Panc1 (cell line): ENCODE data around the gene DPYSL3. TPM values are rescaled to one million over a fixed set of nuclear protein-coding genes. Genes with fewer than 3 reads are reported as not detected.

Experiments used
- ATAC-seq: fragments of 200-7000 bp; cut with Tn5 transposase; 2 replicates; pipeline ENCODE4 v1.9.1; 2020; ENCODE audit warnings: mild to moderate bottlenecking, moderate library complexity
- BruUV-seq: library from RNA; stranded (reverse); fragments of 400-500 nt; replicated peaks from 2 replicates; lab custom pipeline; 2021; lab: Mats Ljungman, UMichigan
- CTCF ChIA-PET: fragments of 300-600 bp; sonication (Branson Sonifier 250); formaldehyde crosslinking; loops from one replicate; lab custom pipeline; 2022; ENCODE audit warnings: antibody characterized with exemption; lab: Charles Lee
- POLR2A ChIA-PET: fragments of 300-600 bp; sonication (Branson Sonifier 250); formaldehyde crosslinking; loops from one replicate; lab custom pipeline; 2022; ENCODE audit warnings: antibody characterized with exemption; lab: Charles Lee
- DNase-seq: peaks from one replicate; pipeline ENCODE4 v3.0.0-alpha.2; 2010; ENCODE audit warnings: low read depth, low spot score
- H3K27ac ChIP-seq: 2 replicates; pipeline ENCODE4 v1.5.1; 2011; ENCODE audit warnings: mild to moderate bottlenecking, low read length, inconsistent platforms
- H3K27me3 ChIP-seq: fragments of 200-500 bp; sonication (Bioruptor generic); 2 replicates; pipeline ENCODE4 v1.6.0; 2014; ENCODE audit warnings: low read length, inconsistent platforms; ENCODE audit not compliant: control insufficient read depth, insufficient read depth
- H3K36me3 ChIP-seq: fragments of 200-500 bp; sonication (Bioruptor generic); 2 replicates; pipeline ENCODE4 v1.5.1; 2014; ENCODE audit warnings: inconsistent platforms, mild to moderate bottlenecking, low read length, moderate library complexity; ENCODE audit not compliant: control insufficient read depth, insufficient read depth
- H3K4me1 ChIP-seq: 2 replicates; pipeline ENCODE4 v1.5.1; 2011; ENCODE audit warnings: inconsistent platforms, mild to moderate bottlenecking, low read length, moderate library complexity; ENCODE audit not compliant: control insufficient read depth, insufficient read depth
- H3K4me3 ChIP-seq, 2 experiments: 2 replicates each; pipeline ENCODE4 v1.5.1; 2011 to 2012; ENCODE audit warnings: low read depth in 2 of 2, low read length in 2 of 2, mild to moderate bottlenecking in 2 of 2, inconsistent platforms in 1 of 2, moderate library complexity in 1 of 2
- H3K9me3 ChIP-seq: fragments of 200-500 bp; sonication (Bioruptor generic); 2 replicates; pipeline ENCODE4 v1.5.1; 2014; ENCODE audit warnings: low read depth, mild to moderate bottlenecking, inconsistent platforms, low read length, moderate library complexity; ENCODE audit not compliant: control insufficient read depth, insufficient read depth
- CTCF ChIP-seq: fragments of 450-650 bp; IDR thresholded peaks from 2 replicates; pipeline ENCODE4 v1.5.1; 2017; ENCODE audit warnings: mild to moderate bottlenecking
- POLR2AphosphoS5 ChIP-seq: IDR thresholded peaks from 2 replicates; pipeline ENCODE4 v1.6.1; 2012; ENCODE audit warnings: mild to moderate bottlenecking, low read depth, low read length, moderate library complexity
- REST ChIP-seq, 2 experiments: IDR thresholded peaks; 2 replicates each; pipeline ENCODE4 v1.6.1; 2011 to 2012; ENCODE audit warnings: low read depth in 2 of 2, control low read depth in 1 of 2, low read length in 1 of 2, mild to moderate bottlenecking in 1 of 2, moderate library complexity in 1 of 2; ENCODE audit not compliant: insufficient read depth in 1 of 2
- SIN3A ChIP-seq: IDR thresholded peaks from 2 replicates; pipeline ENCODE4 v1.6.1; 2012; ENCODE audit warnings: low read depth, mild to moderate bottlenecking, low read length, moderate library complexity, borderline replicate concordance; ENCODE audit not compliant: insufficient read depth
- TCF7L2 ChIP-seq: IDR thresholded peaks from 2 replicates; pipeline ENCODE4 v1.6.1; 2011; ENCODE audit warnings: mild to moderate bottlenecking, low read depth, low read length, inconsistent platforms
- in situ Hi-C: cut with HindIII; loops from 2 replicates; pipeline ENCODE4 v1.10.0; 2016; ENCODE audit warnings: low sequenced_read_pairs, low pct_unique_long_range_greater_than_20kb
- intact Hi-C: fragments of 100-400 bp; cut with micrococcal nuclease; formaldehyde crosslinking; loops from one replicate; pipeline ENCODE4 v1.10.0; 2022; ENCODE audit not compliant: unreplicated experiment
- total RNA-seq: library from RNA; stranded (reverse); gene quantifications from one replicate; pipeline ENCODE4 v1.2.1, GENCODE V29; 2021; ENCODE audit not compliant: unreplicated experiment

DPYSL3 gene
- total RNA-seq, 1 experiment from 2014 or later: 1.1 TPM

DNA sequence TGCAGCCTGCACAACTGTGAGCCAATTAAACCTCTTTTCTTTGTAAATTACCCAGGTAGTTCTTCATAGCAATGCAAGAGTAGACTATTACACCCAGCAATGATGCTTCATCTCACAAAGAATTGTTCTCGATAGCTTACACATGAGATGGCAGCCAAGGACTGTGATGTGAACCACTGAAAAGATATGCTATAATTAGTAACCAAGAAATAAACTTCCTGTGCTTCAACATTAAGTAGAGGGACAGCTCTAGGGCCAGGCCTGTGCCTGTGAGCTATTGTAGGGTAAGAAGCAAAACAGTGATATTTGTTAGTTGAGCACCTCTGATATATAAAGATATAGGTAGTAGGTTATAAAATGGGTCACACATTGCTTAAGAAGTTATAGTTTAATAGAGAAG, 41.8 kb upstream of the DPYSL3 start:
- ATAC-seq: no peak
- intact Hi-C loops: no loop called here
- BruUV-seq: no TSS peak
- POLR2A ChIA-PET: no interaction called here
- TF ChIP-seq SIN3A (no peak), REST (IDR thresholded peaks at IDR 0.05; ENCODE audit: insufficient read depth in 1 of 2, low read depth in 2 of 2, low read length in 1 of 2) (no peak), POLR2AphosphoS5 (no peak), CTCF (no peak), TCF7L2 (no peak)
- in situ Hi-C loops: no loop called here
- H3K27me3 ChIP-seq: no peaks in the 10 kb centered on the region; the same call in 1 of the 2 replicates
- no peak overlapping the region for H3K27ac ChIP-seq
- no peaks in the 10 kb centered on the region for H3K9me3 ChIP-seq
- CTCF ChIA-PET: no interaction called here
- no peaks in the 10 kb centered on the region for H3K36me3 ChIP-seq
- no peak for DNase-seq
- no peaks in the 10 kb centered on the region for H3K4me1 ChIP-seq
- no peak overlapping the region for H3K4me3 ChIP-seq

GRCh38 chr5:147547730-147548129, 37.9 kb upstream of the DPYSL3 start:
- no peaks in the 10 kb centered on the region for H3K9me3 ChIP-seq
- no peak overlapping the region for H3K27ac ChIP-seq
- DNase-seq (no peak), ATAC-seq (no peak)
- H3K27me3 ChIP-seq: no peaks in the 10 kb centered on the region
- H3K4me1 ChIP-seq: no peaks in the 10 kb centered on the region
- in situ Hi-C loops: no loop called here
- intact Hi-C loops: no loop called here
- no TSS peak for BruUV-seq
- no peak overlapping the region for H3K4me3 ChIP-seq
- TF ChIP-seq POLR2AphosphoS5 (no peak), CTCF (no peak), TCF7L2 (no peak), REST (IDR thresholded peaks at IDR 0.05; ENCODE audit: insufficient read depth in 1 of 2, low read depth in 2 of 2, low read length in 1 of 2) (no peak), SIN3A (no peak)
- CTCF ChIA-PET: no interaction called here
- H3K36me3 ChIP-seq: no peaks in the 10 kb centered on the region
- POLR2A ChIA-PET: no interaction called here
